GM10847 (cell line): ENCODE results near the gene KIAA0408.

ENCODE experiments used
- POLR2A ChIP-seq: IDR thresholded peaks from 2 replicates; pipeline ENCODE4 v1.6.1; 2011; ENCODE audit not compliant: insufficient read length; ENCODE audit errors: extremely low read depth

KIAA0408 gene

DNA sequence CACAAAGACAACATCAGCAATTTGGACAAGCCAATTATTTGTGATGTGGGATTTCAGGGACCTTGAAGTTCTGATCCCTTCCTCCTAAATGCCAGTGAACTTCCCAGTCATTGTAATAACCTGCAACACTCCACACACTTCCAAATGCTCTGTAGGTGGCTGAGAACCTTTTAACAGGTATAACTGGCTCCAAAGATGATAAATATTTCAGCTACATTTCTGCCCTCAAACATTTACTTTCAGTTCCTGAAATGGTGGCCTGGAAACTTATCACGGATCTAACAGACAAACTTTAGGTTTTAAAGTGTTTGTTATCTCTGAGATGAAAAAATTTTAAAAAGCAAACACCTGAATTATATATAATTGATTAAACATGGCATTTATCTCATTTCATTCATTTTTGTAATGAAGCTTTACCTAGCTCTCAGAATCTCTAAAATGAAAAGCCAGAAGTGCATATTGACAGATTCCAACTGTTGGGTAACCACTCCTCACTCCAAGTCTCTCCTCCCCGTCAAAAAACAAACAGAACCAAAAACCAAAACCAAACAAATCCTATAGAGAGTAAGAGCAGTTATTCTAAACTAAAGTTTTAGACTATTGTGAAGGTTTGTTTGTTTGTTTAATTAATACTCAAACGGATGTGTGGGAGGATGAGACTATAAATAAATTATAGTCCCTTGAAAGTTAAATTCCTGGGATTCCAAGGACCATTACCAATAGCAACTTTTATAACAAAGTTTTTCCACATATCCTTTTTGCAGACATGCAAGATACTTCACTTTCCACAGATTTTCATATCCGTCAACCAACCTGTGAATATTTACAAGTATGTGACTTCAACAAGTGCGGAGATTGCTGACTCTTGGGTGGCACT, 12.4 kb upstream of the KIAA0408 start:
- TF ChIP-seq POLR2A: no peak

DNA sequence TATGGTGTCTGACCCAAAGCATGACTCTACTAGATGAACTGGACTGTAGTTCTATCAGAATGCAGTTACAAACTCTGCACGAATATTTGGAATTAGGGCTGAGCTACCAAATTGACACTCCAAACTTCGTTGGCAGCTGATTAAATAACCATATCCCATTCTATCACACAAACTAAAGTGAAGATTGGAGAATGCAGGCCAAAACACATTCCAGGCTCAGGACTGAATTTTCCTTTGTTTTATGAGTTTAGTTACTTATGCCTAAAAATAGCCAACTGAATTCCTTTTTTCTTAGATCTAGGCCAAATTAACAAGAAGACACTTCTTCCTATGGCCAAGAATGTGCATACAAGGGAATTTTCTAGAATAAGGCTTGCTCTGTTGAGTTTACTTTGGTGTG, 9.7 kb upstream of the KIAA0408 start:
- TF ChIP-seq POLR2A: no peak

- no peak for TF ChIP-seq POLR2A
Observed at GRCh38 chr6:127466416-127466815, 7.2 kb upstream of the KIAA0408 start.

- no peak for TF ChIP-seq POLR2A
Observed at GRCh38 chr6:127464881-127465459, 5.8 kb upstream of the KIAA0408 start.

DNA sequence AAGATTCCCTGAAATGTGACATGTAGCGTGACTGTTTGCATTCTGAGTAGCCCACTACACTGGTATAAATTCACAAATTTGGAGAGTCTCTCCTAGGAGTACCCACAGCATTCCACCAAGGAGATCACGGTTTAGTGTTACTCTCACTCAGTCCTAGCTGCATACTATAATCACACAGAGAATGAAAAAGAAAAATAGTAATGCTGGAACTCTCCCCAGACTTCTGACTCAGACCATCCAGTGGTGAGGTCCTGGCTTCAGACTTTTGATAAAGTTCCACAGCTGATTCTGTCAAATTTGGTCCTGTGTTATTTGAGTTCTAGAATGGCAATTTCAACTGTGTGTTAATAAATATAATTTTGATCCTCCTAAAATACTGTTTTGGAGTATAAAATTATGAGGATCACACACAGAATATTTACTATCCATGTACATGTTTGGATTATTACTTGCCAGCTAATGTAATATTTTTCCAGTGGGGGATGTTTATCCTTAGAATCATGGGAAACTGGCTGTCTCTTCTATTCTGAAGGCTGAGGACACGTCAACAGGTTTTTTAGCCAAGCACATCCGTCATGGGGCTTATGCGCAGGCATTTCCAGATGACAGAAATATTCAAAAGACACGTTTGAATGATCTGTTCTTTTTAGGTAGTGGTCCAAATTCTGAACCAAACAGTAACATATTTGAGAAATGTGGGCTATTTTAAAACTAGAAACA, 5.1 kb upstream of the KIAA0408 start:
- TF ChIP-seq POLR2A: no peak

GRCh38 chr6:127463056-127463455, 3.9 kb upstream of the KIAA0408 start:
- no peak for TF ChIP-seq POLR2A

DNA sequence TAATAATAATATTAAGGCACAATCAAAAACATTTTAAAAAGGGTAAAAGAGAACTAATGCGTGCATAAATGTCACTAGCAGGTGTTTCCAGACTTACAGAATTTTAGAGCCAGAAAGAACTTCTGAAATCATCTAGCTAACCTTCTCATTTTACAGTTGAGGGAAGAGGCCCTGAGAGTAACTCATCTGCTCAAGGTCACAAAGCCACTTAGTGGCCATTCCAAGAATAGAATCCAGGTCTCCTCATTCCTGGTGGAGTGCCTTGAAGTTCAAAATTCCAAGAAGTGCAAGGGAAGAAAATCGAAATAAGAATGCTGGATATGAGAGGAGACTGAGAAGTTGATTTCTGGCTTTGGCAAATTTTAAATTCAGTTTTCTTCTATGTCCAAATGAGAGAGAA, 3.2 kb upstream of the KIAA0408 start:
- TF ChIP-seq POLR2A: no peak

GRCh38 chr6:127460465-127460864, 1.3 kb upstream of the KIAA0408 start:
- no peak for TF ChIP-seq POLR2A

GRCh38 chr6:127458817-127459216, 372 bp downstream of the KIAA0408 start:
- no peak for TF ChIP-seq POLR2A

DNA sequence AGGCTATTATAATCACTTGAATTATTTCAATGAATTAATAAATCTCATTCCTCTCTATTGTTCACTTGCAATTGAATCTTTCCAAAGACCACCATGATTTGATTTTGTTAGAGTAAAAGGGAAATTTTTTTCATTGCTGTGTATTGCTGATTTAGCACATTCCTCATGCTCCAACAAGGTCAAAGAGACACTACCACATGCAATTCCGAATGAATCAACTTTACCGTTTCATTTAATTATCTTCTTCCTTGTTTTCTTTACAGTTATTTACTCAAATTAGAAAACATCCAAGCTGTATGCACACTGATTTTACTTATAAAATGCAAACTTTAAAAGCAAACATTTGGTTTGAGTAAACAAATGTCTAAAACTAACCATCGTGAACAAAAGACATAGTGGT, 967 bp downstream of the KIAA0408 start:
- TF ChIP-seq POLR2A: no peak

- no peak for TF ChIP-seq POLR2A
Observed at GRCh38 chr6:127457456-127458064, 1.6 kb downstream of the KIAA0408 start.

- no peak for TF ChIP-seq POLR2A
Observed at GRCh38 chr6:127456465-127456864, 2.7 kb downstream of the KIAA0408 start.

GRCh38 chr6:127453845-127454619, 5.2 kb downstream of the KIAA0408 start:
- no peak for TF ChIP-seq POLR2A

- no peak for TF ChIP-seq POLR2A
Observed at GRCh38 chr6:127452803-127453202, 6.4 kb downstream of the KIAA0408 start.

GRCh38 chr6:127451388-127451787, 7.8 kb downstream of the KIAA0408 start:
- no peak for TF ChIP-seq POLR2A

- no peak for TF ChIP-seq POLR2A
Observed at GRCh38 chr6:127447780-127448179, 11.4 kb downstream of the KIAA0408 start.
